Hepatocyte (in vitro differentiated cells): ENCODE results near the gene EVI5L. TPM values are rescaled to one million over a fixed set of nuclear protein-coding genes. Genes with fewer than 3 reads are reported as not detected.
A peak's percentile ranks its signal among the peaks of the same experiment; 100 is the strongest.

Experiments used
- DNase-seq: peaks from one replicate; pipeline ENCODE4 v3.0.0-alpha.2; 2016; ENCODE audit warnings: low spot score
- H2AFZ ChIP-seq: fragments of 200-600 bp; sonication (generic); 2 replicates; pipeline ENCODE4 v1.6.0; 2016; ENCODE audit warnings: antibody characterized with exemption, mild to moderate bottlenecking
- H3K27ac ChIP-seq: fragments of 200-600 bp; sonication (generic); 2 replicates; pipeline ENCODE4 v1.5.1; 2016; ENCODE audit warnings: mild to moderate bottlenecking
- H3K27me3 ChIP-seq: fragments of 200-600 bp; sonication (generic); 2 replicates; pipeline ENCODE4 v1.6.1; 2016
- H3K36me3 ChIP-seq: fragments of 200-600 bp; sonication (generic); replicated peaks from 2 replicates; pipeline ENCODE4 v1.5.1; 2016; ENCODE audit warnings: low read depth; ENCODE audit not compliant: insufficient read depth
- H3K4me1 ChIP-seq: fragments of 200-600 bp; sonication (generic); 2 replicates; pipeline ENCODE4 v1.5.1; 2016; ENCODE audit warnings: mild to moderate bottlenecking, moderate library complexity; ENCODE audit not compliant: insufficient read depth
- H3K4me2 ChIP-seq: fragments of 200-600 bp; sonication (generic); 2 replicates; pipeline ENCODE4 v1.6.0; 2016
- H3K4me3 ChIP-seq: fragments of 200-600 bp; sonication (generic); 2 replicates; pipeline ENCODE4 v1.5.1; 2016; ENCODE audit warnings: mild to moderate bottlenecking
- H3K79me2 ChIP-seq: fragments of 200-600 bp; sonication (generic); 2 replicates; pipeline ENCODE4 v1.6.0; 2017; ENCODE audit warnings: mild to moderate bottlenecking
- H3K9me2 ChIP-seq: fragments of 200-600 bp; sonication (generic); replicated peaks from 2 replicates; pipeline ENCODE4 v1.6.0; 2017; ENCODE audit warnings: mild to moderate bottlenecking; ENCODE audit not compliant: insufficient read depth
- H3K9me3 ChIP-seq: fragments of 200-600 bp; sonication (generic); 2 replicates; pipeline ENCODE4 v1.5.1; 2016; ENCODE audit warnings: low read depth, mild to moderate bottlenecking
- H4K20me1 ChIP-seq: fragments of 200-600 bp; sonication (generic); 2 replicates; pipeline ENCODE4 v1.6.0; 2016; ENCODE audit warnings: mild to moderate bottlenecking; ENCODE audit not compliant: insufficient read depth, poor library complexity, severe bottlenecking
- EZH2 ChIP-seq: fragments of 200-600 bp; sonication (generic); IDR thresholded peaks from 2 replicates; pipeline ENCODE4 v1.6.1; 2016; ENCODE audit warnings: antibody characterized with exemption, mild to moderate bottlenecking, borderline replicate concordance
- EZH2phosphoT487 ChIP-seq: fragments of 200-600 bp; sonication (generic); IDR thresholded peaks from one replicate; pipeline ENCODE4 v1.6.1; 2018; ENCODE audit warnings: antibody characterized with exemption, mild to moderate bottlenecking, low read depth, moderate library complexity; ENCODE audit not compliant: unreplicated experiment, severe bottlenecking
- WGBS: methylation state at CpG from one replicate; pipeline ENCODE4 v1.1.6; 2016; ENCODE audit warnings: low lambda C conversion rate; ENCODE audit errors: missing lambda C conversion rate; 5-methylcytosine and 5-hydroxymethylcytosine counted together
- polyA plus RNA-seq: library from polyadenylated mRNA; unstranded; fragments of >200 nt; fragmentation: Nextera tagmentation; extraction: Ambion mirVana; gene quantifications from 2 replicates; pipeline ENCODE4 v1.2.1, GENCODE V29; 2016
- total RNA-seq: library from RNA; depleted of rRNA; stranded (reverse); fragments of >200 nt; gene quantifications from 2 replicates; pipeline ENCODE4 v1.2.3, GENCODE V29; 2014
- TF ChIP-seq, protein P1 (sequence below): fragments of 200-600 bp; sonication (generic); IDR thresholded peaks from 2 replicates; pipeline ENCODE4 v1.5.1; 2016; ENCODE audit warnings: antibody characterized with exemption, mild to moderate bottlenecking; ENCODE audit not compliant: poor library complexity

EVI5L gene
- total and polyA plus RNA-seq, 2 experiments from 2014 or later = 10.7 to 11.5 TPM

- TF ChIP-seq EZH2 (no peak), EZH2phosphoT487 (no peak)
- TF ChIP-seq, protein P1, sequence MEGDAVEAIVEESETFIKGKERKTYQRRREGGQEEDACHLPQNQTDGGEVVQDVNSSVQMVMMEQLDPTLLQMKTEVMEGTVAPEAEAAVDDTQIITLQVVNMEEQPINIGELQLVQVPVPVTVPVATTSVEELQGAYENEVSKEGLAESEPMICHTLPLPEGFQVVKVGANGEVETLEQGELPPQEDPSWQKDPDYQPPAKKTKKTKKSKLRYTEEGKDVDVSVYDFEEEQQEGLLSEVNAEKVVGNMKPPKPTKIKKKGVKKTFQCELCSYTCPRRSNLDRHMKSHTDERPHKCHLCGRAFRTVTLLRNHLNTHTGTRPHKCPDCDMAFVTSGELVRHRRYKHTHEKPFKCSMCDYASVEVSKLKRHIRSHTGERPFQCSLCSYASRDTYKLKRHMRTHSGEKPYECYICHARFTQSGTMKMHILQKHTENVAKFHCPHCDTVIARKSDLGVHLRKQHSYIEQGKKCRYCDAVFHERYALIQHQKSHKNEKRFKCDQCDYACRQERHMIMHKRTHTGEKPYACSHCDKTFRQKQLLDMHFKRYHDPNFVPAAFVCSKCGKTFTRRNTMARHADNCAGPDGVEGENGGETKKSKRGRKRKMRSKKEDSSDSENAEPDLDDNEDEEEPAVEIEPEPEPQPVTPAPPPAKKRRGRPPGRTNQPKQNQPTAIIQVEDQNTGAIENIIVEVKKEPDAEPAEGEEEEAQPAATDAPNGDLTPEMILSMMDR = no peak
- Histone ChIP-seq H3K4me3 (no peak overlapping the region), H3K9me3 (no peaks in the 10 kb centered on the region), H3K27ac (no peak overlapping the region), H2AFZ (no peak overlapping the region), H3K79me2 (peaks cover 2% of the 10 kb centered on the region), H3K9me2 (no peaks in the 10 kb centered on the region), H4K20me1 (no peaks in the 10 kb centered on the region), H3K27me3 (no peaks in the 10 kb centered on the region), H3K36me3 (no peaks in the 10 kb centered on the region), H3K4me1 (peaks cover 5% of the 10 kb centered on the region), H3K4me2 (no peak overlapping the region)
- no peak for DNase-seq
- WGBS = 79% methylated on average over 8 of the region's 8 CpGs
Measured at GRCh38 chr19:7885818-7886217, 55.8 kb downstream of the EVI5L start.

DNA sequence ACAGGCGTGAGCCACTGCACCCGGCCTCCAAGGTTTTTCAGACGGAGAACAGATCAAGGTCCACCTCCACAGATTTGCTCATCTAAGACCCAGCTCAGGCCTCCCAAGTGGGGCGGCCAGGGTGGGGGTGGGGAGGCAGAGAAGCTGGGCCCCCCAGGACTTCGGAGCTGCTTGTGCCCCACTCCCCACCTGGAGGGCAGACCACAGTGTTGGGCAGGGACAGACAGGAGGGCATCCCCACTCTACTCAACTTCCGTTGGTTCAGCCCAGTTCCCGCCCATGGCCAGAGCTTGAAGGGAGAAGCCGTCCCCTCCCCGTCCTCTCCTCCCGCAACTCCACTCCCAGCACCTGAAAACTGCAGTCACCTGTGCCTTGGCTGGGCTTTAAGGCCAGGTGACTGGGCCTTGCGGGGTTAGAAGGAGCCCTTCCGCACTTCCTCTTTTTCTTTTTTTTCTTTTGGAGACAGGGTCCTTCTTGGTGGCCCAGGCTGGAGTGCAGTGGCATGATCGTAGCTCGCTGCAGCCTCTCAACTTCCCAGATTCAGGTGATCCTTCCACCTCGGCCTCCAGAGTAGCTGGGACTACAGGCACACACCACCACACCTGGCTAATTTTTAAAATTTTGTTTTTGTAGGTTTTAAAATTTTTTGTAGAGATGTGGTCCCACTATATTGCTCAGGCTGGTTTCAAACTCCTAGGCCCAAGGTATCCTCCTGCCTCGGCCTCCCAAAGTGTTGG, 57.6 kb downstream of the EVI5L start:
- 82% methylated on average over 16 of the region's 16 CpGs for WGBS
- no peak overlapping the region for H3K4me3 ChIP-seq

GRCh38 chr19:7888145-7888825, 58.3 kb downstream of the EVI5L start, which contains the start of gene LRRC8E:
Gene LRRC8E, plus strand, starts transcription at chr19:7888510. Its CDS starts 7,094 bp downstream, at chr19:7895604.
- H3K4me3 ChIP-seq = peak within 1 kb of the TSS; percentile 28
- DNase-seq = peak; percentile 89
- H3K79me2 ChIP-seq = peaks cover 2% of the 10 kb centered on the region
- H3K4me1 ChIP-seq = peaks cover 5% of the 10 kb centered on the region
- H4K20me1 ChIP-seq = no peaks in the 10 kb centered on the region
- TF ChIP-seq EZH2phosphoT487 (no peak), EZH2 (no peak)
- TF ChIP-seq, protein P1 = no peak
- no peaks in the 10 kb centered on the region for H3K27me3 ChIP-seq
- no peaks in the 10 kb centered on the region for H3K36me3 ChIP-seq
- WGBS = 14% methylated on average over 34 of the region's 53 CpGs
- peak within 1 kb of the TSS; percentile 84 for H2AFZ ChIP-seq
- H3K4me2 ChIP-seq = peak within 1 kb of the TSS; percentile 99
- H3K27ac ChIP-seq = no peak within 1 kb of the TSS
- no peaks in the 10 kb centered on the region for H3K9me2 ChIP-seq
- H3K9me3 ChIP-seq = no peaks in the 10 kb centered on the region

More for the DNA sequence above, 57.6 kb downstream of the EVI5L start:
- Histone ChIP-seq H3K4me2 (peak overlapping the region; percentile 99), H2AFZ (peak overlapping the region; percentile 21), H3K9me2 (no peaks in the 10 kb centered on the region), H3K36me3 (no peaks in the 10 kb centered on the region), H4K20me1 (no peaks in the 10 kb centered on the region), H3K79me2 (peaks cover 2% of the 10 kb centered on the region), H3K27me3 (no peaks in the 10 kb centered on the region), H3K9me3 (no peaks in the 10 kb centered on the region), H3K27ac (no peak overlapping the region), H3K4me1 (peaks cover 5% of the 10 kb centered on the region)
- no peak for DNase-seq
- TF ChIP-seq, protein P1 = no peak
- TF ChIP-seq EZH2 (no peak), EZH2phosphoT487 (no peak)
